HCT116 (cell line): ENCODE results near the gene IGSF11.

Experiments used
- CEBPB ChIP-seq: IDR thresholded peaks from 2 replicates; pipeline ENCODE4 v1.6.1; 2012; ENCODE audit warnings: low read depth
- EGR1 ChIP-seq: IDR thresholded peaks from 2 replicates; pipeline ENCODE4 v1.6.1; 2012; ENCODE audit warnings: low read depth
- JUND ChIP-seq: IDR thresholded peaks from 2 replicates; pipeline ENCODE4 v1.6.1; 2012
- POLR2A ChIP-seq: IDR thresholded peaks from 2 replicates; pipeline ENCODE4 v1.7.0; 2011; ENCODE audit warnings: borderline replicate concordance; ENCODE audit not compliant: insufficient read depth, insufficient read length; ENCODE audit errors: extremely low read depth
- ZNF274 ChIP-seq: fragments of 200-500 bp; sonication (Bioruptor generic); IDR thresholded peaks from 2 replicates; pipeline ENCODE4 v1.6.1; 2014; ENCODE audit warnings: mild to moderate bottlenecking, low read depth, low read length, inconsistent platforms
- TF ChIP-seq, protein P1 (sequence below): IDR thresholded peaks from 2 replicates; pipeline ENCODE4 v1.6.1; 2012
- TF ChIP-seq, protein P2 (sequence below), 3 experiments: fragments of 200-600 bp in 1 of 3; sonication (generic) in 1 of 3; IDR thresholded peaks in 2 of 3; conservative IDR thresholded peaks in 1 of 3; 2 replicates each; pipeline ENCODE4 v1.5.1; 2012 to 2017; ENCODE audit warnings: low read depth in 2 of 3, low read length in 2 of 3, antibody characterized with exemption in 1 of 3, borderline replicate concordance in 1 of 3, control low read depth in 1 of 3, mild to moderate bottlenecking in 1 of 3, mixed read lengths in 1 of 3, mixed run types in 1 of 3, moderate library complexity in 1 of 3; ENCODE audit not compliant: insufficient read depth in 1 of 3
- TF ChIP-seq, protein P3 (sequence below): IDR thresholded peaks from 2 replicates; pipeline ENCODE4 v1.6.1; 2012
- TF ChIP-seq, protein P4 (sequence below): IDR thresholded peaks from 2 replicates; pipeline ENCODE4 v1.6.1; 2012; ENCODE audit warnings: low read depth

DNA sequence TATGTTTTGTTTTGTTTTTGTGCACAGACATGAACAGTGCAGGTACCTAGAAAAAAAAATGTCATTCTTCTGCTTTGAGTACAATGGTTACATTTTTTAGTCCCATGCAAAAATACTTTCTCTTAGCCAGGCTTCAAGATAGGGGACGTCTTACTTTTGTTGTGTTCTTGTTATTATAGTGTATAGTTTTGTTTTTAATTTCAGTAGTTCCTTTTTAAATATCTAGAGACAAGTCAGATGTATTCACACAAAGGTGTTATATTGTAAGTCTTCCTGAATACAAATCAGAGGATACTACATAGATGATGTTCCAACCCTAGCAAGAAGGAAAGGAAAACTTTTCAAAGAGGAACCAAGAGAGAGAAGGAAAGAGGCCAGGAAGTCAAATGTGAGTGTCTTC is 28.8 kb upstream of the IGSF11 start:
- TF ChIP-seq, protein P1, sequence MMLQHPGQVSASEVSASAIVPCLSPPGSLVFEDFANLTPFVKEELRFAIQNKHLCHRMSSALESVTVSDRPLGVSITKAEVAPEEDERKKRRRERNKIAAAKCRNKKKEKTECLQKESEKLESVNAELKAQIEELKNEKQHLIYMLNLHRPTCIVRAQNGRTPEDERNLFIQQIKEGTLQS, result no peak
- TF ChIP-seq, protein P2, sequence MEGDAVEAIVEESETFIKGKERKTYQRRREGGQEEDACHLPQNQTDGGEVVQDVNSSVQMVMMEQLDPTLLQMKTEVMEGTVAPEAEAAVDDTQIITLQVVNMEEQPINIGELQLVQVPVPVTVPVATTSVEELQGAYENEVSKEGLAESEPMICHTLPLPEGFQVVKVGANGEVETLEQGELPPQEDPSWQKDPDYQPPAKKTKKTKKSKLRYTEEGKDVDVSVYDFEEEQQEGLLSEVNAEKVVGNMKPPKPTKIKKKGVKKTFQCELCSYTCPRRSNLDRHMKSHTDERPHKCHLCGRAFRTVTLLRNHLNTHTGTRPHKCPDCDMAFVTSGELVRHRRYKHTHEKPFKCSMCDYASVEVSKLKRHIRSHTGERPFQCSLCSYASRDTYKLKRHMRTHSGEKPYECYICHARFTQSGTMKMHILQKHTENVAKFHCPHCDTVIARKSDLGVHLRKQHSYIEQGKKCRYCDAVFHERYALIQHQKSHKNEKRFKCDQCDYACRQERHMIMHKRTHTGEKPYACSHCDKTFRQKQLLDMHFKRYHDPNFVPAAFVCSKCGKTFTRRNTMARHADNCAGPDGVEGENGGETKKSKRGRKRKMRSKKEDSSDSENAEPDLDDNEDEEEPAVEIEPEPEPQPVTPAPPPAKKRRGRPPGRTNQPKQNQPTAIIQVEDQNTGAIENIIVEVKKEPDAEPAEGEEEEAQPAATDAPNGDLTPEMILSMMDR (IDR thresholded peaks at IDR 0.05 in 2 of 3, conservative IDR thresholded peaks at IDR 0.05 in 1 of 3; ENCODE audit: borderline replicate concordance in 1 of 3, insufficient read depth in 1 of 3, low read depth in 2 of 3, low read length in 2 of 3), result no peak
- TF ChIP-seq CEBPB, result no peak
- TF ChIP-seq EGR1, result no peak
- TF ChIP-seq, protein P3, sequence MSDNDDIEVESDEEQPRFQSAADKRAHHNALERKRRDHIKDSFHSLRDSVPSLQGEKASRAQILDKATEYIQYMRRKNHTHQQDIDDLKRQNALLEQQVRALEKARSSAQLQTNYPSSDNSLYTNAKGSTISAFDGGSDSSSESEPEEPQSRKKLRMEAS, result no peak
- TF ChIP-seq POLR2A, result no peak
- TF ChIP-seq, protein P4, sequence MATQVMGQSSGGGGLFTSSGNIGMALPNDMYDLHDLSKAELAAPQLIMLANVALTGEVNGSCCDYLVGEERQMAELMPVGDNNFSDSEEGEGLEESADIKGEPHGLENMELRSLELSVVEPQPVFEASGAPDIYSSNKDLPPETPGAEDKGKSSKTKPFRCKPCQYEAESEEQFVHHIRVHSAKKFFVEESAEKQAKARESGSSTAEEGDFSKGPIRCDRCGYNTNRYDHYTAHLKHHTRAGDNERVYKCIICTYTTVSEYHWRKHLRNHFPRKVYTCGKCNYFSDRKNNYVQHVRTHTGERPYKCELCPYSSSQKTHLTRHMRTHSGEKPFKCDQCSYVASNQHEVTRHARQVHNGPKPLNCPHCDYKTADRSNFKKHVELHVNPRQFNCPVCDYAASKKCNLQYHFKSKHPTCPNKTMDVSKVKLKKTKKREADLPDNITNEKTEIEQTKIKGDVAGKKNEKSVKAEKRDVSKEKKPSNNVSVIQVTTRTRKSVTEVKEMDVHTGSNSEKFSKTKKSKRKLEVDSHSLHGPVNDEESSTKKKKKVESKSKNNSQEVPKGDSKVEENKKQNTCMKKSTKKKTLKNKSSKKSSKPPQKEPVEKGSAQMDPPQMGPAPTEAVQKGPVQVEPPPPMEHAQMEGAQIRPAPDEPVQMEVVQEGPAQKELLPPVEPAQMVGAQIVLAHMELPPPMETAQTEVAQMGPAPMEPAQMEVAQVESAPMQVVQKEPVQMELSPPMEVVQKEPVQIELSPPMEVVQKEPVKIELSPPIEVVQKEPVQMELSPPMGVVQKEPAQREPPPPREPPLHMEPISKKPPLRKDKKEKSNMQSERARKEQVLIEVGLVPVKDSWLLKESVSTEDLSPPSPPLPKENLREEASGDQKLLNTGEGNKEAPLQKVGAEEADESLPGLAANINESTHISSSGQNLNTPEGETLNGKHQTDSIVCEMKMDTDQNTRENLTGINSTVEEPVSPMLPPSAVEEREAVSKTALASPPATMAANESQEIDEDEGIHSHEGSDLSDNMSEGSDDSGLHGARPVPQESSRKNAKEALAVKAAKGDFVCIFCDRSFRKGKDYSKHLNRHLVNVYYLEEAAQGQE, result no peak
- TF ChIP-seq ZNF274, result no peak
- TF ChIP-seq JUND, result no peak
